Heart left ventricle (tissue), 16 donors: Measurements from ENCODE around the gene PHLDA2. TPM values are rescaled to one million over a fixed set of nuclear protein-coding genes. Genes with fewer than 3 reads are reported as not detected.

Experiments used
- ATAC-seq, 4 donors: fragments of 200-7000 bp; cut with Tn5 transposase; one replicate each; pipeline ENCODE4 v1.9.1; 2020 to 2022; ENCODE audit warnings: moderate library complexity in 4 of 4, mild to moderate bottlenecking in 3 of 4, moderate number of reproducible peaks in 1 of 4
- DNase-seq, 5 donors: peaks; one replicate each; pipeline ENCODE4 v3.0.0-alpha.2; 2020
- H3K27ac ChIP-seq, 12 donors: fragments of 200-600 bp; sonication (generic) in 4 of 12; one replicate each; pipeline versions ENCODE4 v1.5.0 to v1.8.0; 2016 to 2022; ENCODE audit warnings: mild to moderate bottlenecking in 2 of 12
- H3K27me3 ChIP-seq, 9 donors: fragments of 200-600 bp; sonication (generic) in 2 of 9; one replicate each; pipeline versions ENCODE4 v1.5.1 to v1.8.0; 2016 to 2022; ENCODE audit warnings: mild to moderate bottlenecking in 3 of 9
- H3K36me3 ChIP-seq, 9 donors: fragments of 200-600 bp; sonication (generic) in 2 of 9; one replicate each; pipeline versions ENCODE4 v1.5.0 to v1.8.0; 2018 to 2022; ENCODE audit warnings: mild to moderate bottlenecking in 2 of 9
- H3K4me1 ChIP-seq, 12 donors: fragments of 200-600 bp; sonication (generic) in 4 of 12; one replicate each; pipeline versions ENCODE4 v1.5.0 to v1.8.0; 2016 to 2022; ENCODE audit warnings: mild to moderate bottlenecking in 3 of 12
- H3K4me3 ChIP-seq, 12 donors: fragments of 200-600 bp; sonication (generic) in 4 of 12; one replicate each; pipeline versions ENCODE4 v1.5.0 to v1.8.0; 2017 to 2022; ENCODE audit warnings: mild to moderate bottlenecking in 9 of 12, moderate library complexity in 4 of 12
- H3K9me3 ChIP-seq, 12 donors: fragments of 200-600 bp; sonication (generic) in 4 of 12; one replicate each; pipeline versions ENCODE4 v1.5.0 to v1.8.0; 2016 to 2022; ENCODE audit warnings: mild to moderate bottlenecking in 1 of 12
- POLR2A ChIP-seq, 2 donors: fragments of 450-650 bp; IDR thresholded peaks; one replicate each; pipeline ENCODE4 v1.6.1; 2017; ENCODE audit warnings: antibody characterized with exemption in 2 of 2, mild to moderate bottlenecking in 2 of 2, moderate library complexity in 2 of 2
- WGBS, 4 donors: extraction: QIAGEN DNeasy Blood & Tissue Kit in 2 of 4; methylation state at CpG; one replicate each; pipeline versions ENCODE4 v1.1.5 to v1.1.7; 2013 to 2018; 5-methylcytosine and 5-hydroxymethylcytosine counted together
- intact Hi-C, 10 donors: fragments of 100-400 bp; cut with DNase I; formaldehyde crosslinking; loops; one replicate each; pipeline versions ENCODE4 v1.11.1 to v1.14.2; 2022
- polyA plus RNA-seq, 2 donors: library from polyadenylated mRNA; stranded (reverse); fragments of 200-250 nt; gene quantifications; one replicate each; pipeline ENCODE4 v1.2.3, GENCODE V29; 2013
- total RNA-seq, 9 donors: library from RNA; depleted of rRNA in 2 of 9; stranded (reverse); fragments of >200 nt in 2 of 9; fragmentation: NEBNext Ultra II Directional in 3 of 9; extraction: Animal tissue kit (Norgen Biotek cat#: 25700) in 3 of 9; gene quantifications; one replicate each; pipeline versions ENCODE4 v1.1.0 to v1.2.4, GENCODE V29; 2016 to 2023
- TF ChIP-seq, protein P1 (sequence below), 12 donors: fragments of 200-600 bp; sonication (generic) in 4 of 12; IDR thresholded peaks; one replicate each; pipeline versions ENCODE4 v1.5.0 to v1.8.0; 2018 to 2022; ENCODE audit warnings: antibody characterized with exemption in 12 of 12, mild to moderate bottlenecking in 5 of 12
- donor health status: ischemic (EF 13 %, LVEDD 7.1; RV severe dilation, severe dysfunction).
- donor health status: healthy with polysubstance abuse.
- donor health status: DM: no; HTN: yes; CAD: no.
- donor health status: DM: no; HTN: no; CAD: no.
- donor health status: ischemic (EF 25% LVEDD 6.9; RV normal size, moderate dysfunction).
- donor health status: ischemic (EF 25% LVEDD 5.7; RV mildly dilated, moderate dysfunction).
- donor health status: healthy.
- donor health status: DM: yes; HTN: yes; CAD: no.
- donor health status: ischemic (EF 35%, LVEDD 5.7; RV mildly dilated, moderate dysfunction).
- donor health status: nonischemic (EF 11% LVEDD 7.7; RV severe dilation, severe dysfunction).
- donor health status: DM: yes; HTN: yes; CAD: no.
- donor health status: PGD.
- donor health status: ischemic (EF 29% LVEDD 5.4; RV normal size, mild dysfunction).
- donor health status: nonischemic (EF 23%, LVEDD 6.1; RV moderate dilation, normal function).

The PHLDA2 gene
- total and polyA plus RNA-seq, 11 donors = 0.40 to 9.2 (median 1.0) TPM; not detected in 2

DNA sequence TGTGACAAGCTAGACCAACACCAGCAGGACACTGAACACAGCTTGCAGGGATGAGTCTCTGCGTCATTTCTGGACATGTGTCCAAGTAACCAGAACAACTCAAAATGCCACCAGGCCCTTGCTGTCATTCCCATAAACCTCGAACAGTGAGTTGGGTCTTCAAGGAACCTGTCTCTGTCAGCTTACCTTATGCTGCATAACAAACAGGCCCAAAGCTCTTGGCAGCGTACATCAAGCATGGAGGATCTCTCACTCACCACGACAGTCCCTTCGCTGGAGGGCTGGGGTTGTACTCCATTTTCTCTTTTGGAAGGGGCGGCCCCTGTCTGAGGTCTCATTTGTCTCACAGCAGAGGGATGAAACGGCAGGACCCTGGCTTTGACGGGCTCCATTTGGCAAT, 50.4 kb downstream of the PHLDA2 start:
- intact Hi-C loops = loop anchor here in 2 of 10 donors (5.0 to 10.0 kb wide), 2 partner anchors 36 to 64 kb away; no protein-coding TSS in a partner anchor
- WGBS, 4 donors = 95 to 97% (median 96%) methylated on average over 2 to 8 of the region's 8 CpGs
- no peak for ATAC-seq

More for the DNA sequence above, 50.4 kb downstream of the PHLDA2 start:
- peaks cover 0 to 20% (median 9%) of the 10 kb centered on the region in 12 donors for H3K4me1 ChIP-seq
- no peak for DNase-seq
- TF ChIP-seq, protein P1, sequence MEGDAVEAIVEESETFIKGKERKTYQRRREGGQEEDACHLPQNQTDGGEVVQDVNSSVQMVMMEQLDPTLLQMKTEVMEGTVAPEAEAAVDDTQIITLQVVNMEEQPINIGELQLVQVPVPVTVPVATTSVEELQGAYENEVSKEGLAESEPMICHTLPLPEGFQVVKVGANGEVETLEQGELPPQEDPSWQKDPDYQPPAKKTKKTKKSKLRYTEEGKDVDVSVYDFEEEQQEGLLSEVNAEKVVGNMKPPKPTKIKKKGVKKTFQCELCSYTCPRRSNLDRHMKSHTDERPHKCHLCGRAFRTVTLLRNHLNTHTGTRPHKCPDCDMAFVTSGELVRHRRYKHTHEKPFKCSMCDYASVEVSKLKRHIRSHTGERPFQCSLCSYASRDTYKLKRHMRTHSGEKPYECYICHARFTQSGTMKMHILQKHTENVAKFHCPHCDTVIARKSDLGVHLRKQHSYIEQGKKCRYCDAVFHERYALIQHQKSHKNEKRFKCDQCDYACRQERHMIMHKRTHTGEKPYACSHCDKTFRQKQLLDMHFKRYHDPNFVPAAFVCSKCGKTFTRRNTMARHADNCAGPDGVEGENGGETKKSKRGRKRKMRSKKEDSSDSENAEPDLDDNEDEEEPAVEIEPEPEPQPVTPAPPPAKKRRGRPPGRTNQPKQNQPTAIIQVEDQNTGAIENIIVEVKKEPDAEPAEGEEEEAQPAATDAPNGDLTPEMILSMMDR (IDR thresholded peaks at IDR 0.05) = no peak
- no peak for TF ChIP-seq POLR2A (IDR thresholded peaks at IDR 0.05)
- no peak overlapping the region for H3K4me3 ChIP-seq
- peaks cover 0 to 16% (median 0%) of the 10 kb centered on the region in 12 donors for H3K9me3 ChIP-seq
- H3K36me3 ChIP-seq = peaks cover 0 to 4% (median 0%) of the 10 kb centered on the region in 9 donors
- H3K27me3 ChIP-seq = peaks cover 0 to 6% (median 0%) of the 10 kb centered on the region in 9 donors
- H3K27ac ChIP-seq = no peak overlapping the region

Other genes with a start within 250 kb of the PHLDA2 start
- under 1 TPM; 0.28 to 0.93 (median 0.40) TPM for gene KCNQ1OT1, start 229.4 kb downstream of the PHLDA2 start, total RNA-seq
- gene KCNQ1OT1, start 229.4 kb downstream of the PHLDA2 start, polyA plus RNA-seq = under 1 TPM; 0.14 to 0.57 TPM
- gene CDKN1C, start 43.6 kb downstream of the PHLDA2 start, total RNA-seq = 10 to 100 TPM; 18.8 to 39.1 (median 33.4) TPM
- gene CDKN1C, start 43.6 kb downstream of the PHLDA2 start, polyA plus RNA-seq = 10 to 100 TPM; 31.4 to 42.5 TPM
- 100 to 1,000 TPM; 125 to 216 (median 178) TPM for gene NAP1L4, start 62.9 kb upstream of the PHLDA2 start, total RNA-seq
- gene NAP1L4, start 62.9 kb upstream of the PHLDA2 start, polyA plus RNA-seq = 100 to 1,000 TPM; 119 to 143 TPM
- gene CARS1, start 128.0 kb upstream of the PHLDA2 start, total RNA-seq = 10 to 100 TPM; 10.2 to 29.3 (median 18.5) TPM
- gene CARS1, start 128.0 kb upstream of the PHLDA2 start, polyA plus RNA-seq = 10 to 100 TPM in 1 of 2 donors, 1 to 10 TPM in 1; 9.3 to 30.5 TPM
- 10 to 100 TPM; 10.1 to 27.7 (median 17.0) TPM for gene OSBPL5, start 235.9 kb upstream of the PHLDA2 start, total RNA-seq
- 10 to 100 TPM; 11.1 to 11.2 TPM for gene OSBPL5, start 235.9 kb upstream of the PHLDA2 start, polyA plus RNA-seq